Peyer's patch (tissue), 4 donors: ENCODE measurements around the gene RANBP3. TPM values are rescaled to one million over a fixed set of nuclear protein-coding genes. Genes with fewer than 3 reads are reported as not detected.
A peak's percentile ranks its signal among the peaks of the same experiment; 100 is the strongest.

Source experiments
- DNase-seq, 3 donors: peaks; one replicate each; pipeline ENCODE4 v3.0.0-alpha.2; 2017 to 2019
- H3K27ac ChIP-seq, 4 donors: fragments of 200-600 bp; sonication (generic); one replicate each; pipeline ENCODE4 v1.5.1; 2016 to 2019
- H3K27me3 ChIP-seq, 2 donors: fragments of 200-600 bp; sonication (generic); one replicate each; pipeline ENCODE4 v1.5.1; 2019
- H3K36me3 ChIP-seq, 3 donors: fragments of 200-600 bp; sonication (generic); one replicate each; pipeline ENCODE4 v1.5.1; 2016 to 2019
- H3K4me1 ChIP-seq, 4 donors: fragments of 200-600 bp; sonication (generic); one replicate each; pipeline ENCODE4 v1.5.1; 2016 to 2019
- H3K4me3 ChIP-seq, 4 donors: fragments of 200-600 bp; sonication (generic); 1 replicate in 3 of 4; 2 replicates in 1 of 4; pipeline ENCODE4 v1.5.1; 2016 to 2019; ENCODE audit warnings: mild to moderate bottlenecking in 1 of 4
- H3K9me3 ChIP-seq, 4 donors: fragments of 200-600 bp; sonication (generic); one replicate each; pipeline ENCODE4 v1.5.1; 2016 to 2019; ENCODE audit warnings: mild to moderate bottlenecking in 1 of 4
- POLR2A ChIP-seq, 2 donors: fragments of 450-650 bp; IDR thresholded peaks; one replicate each; pipeline ENCODE4 v1.5.1; 2017; ENCODE audit warnings: antibody characterized with exemption in 2 of 2, mild to moderate bottlenecking in 2 of 2, moderate library complexity in 2 of 2
- total RNA-seq, 4 donors: library from RNA; depleted of rRNA; stranded (reverse); fragments of >200 nt; gene quantifications; one replicate each; pipeline ENCODE4 v1.1.0, GENCODE V29; 2016
- TF ChIP-seq, protein P1 (sequence below), 6 experiments: fragments of 450-650 bp in 4 of 6; fragments of 200-600 bp in 2 of 6; sonication (generic) in 1 of 6; IDR thresholded peaks; one replicate each; pipeline ENCODE4 v1.5.1; 2017 to 2019; ENCODE audit warnings: antibody characterized with exemption in 6 of 6, mild to moderate bottlenecking in 3 of 6, moderate library complexity in 1 of 6

The RANBP3 gene
- total RNA-seq, 4 donors from 2014 or later: 59.7 to 104 (median 91.1) TPM

- H3K4me1 ChIP-seq: peaks cover 0 to 21% (median 5%) of the 10 kb centered on the region in 4 donors
- DNase-seq: no peak
- no peak overlapping the region for H3K4me3 ChIP-seq
- H3K27me3 ChIP-seq: no peaks in the 10 kb centered on the region
- no peak for TF ChIP-seq POLR2A (IDR thresholded peaks at IDR 0.05)
- TF ChIP-seq, protein P1, sequence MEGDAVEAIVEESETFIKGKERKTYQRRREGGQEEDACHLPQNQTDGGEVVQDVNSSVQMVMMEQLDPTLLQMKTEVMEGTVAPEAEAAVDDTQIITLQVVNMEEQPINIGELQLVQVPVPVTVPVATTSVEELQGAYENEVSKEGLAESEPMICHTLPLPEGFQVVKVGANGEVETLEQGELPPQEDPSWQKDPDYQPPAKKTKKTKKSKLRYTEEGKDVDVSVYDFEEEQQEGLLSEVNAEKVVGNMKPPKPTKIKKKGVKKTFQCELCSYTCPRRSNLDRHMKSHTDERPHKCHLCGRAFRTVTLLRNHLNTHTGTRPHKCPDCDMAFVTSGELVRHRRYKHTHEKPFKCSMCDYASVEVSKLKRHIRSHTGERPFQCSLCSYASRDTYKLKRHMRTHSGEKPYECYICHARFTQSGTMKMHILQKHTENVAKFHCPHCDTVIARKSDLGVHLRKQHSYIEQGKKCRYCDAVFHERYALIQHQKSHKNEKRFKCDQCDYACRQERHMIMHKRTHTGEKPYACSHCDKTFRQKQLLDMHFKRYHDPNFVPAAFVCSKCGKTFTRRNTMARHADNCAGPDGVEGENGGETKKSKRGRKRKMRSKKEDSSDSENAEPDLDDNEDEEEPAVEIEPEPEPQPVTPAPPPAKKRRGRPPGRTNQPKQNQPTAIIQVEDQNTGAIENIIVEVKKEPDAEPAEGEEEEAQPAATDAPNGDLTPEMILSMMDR (IDR thresholded peaks at IDR 0.05): no peak
- peaks cover 0 to 79% (median 0%) of the 10 kb centered on the region in 3 donors for H3K36me3 ChIP-seq
- H3K9me3 ChIP-seq: no peaks in the 10 kb centered on the region
- H3K27ac ChIP-seq: no peak overlapping the region
Measured at GRCh38 chr19:5929625-5930024, 48.3 kb downstream of the RANBP3 start.

DNA sequence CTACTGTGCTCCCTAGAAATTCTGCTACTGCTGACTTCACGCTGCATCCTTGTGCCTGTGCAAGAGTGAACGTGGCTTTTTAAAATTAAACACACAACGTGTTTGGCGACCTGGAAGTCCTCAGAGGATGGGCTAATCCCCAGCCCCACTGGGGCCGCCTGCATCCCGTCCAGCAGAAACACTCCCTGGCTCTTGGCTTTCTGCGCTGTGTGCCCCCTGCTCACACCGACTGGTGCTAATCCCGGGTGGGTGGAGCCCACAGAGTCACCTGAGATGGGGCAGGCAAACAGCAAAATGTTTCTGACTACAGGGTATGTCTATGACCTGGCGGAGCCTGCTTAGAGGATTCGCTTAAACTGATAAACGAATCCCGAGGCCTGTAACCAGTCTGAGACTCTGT, 48.8 kb downstream of the RANBP3 start:
- H3K27ac ChIP-seq: no peak overlapping the region
- H3K36me3 ChIP-seq: peaks cover 0 to 83% (median 0%) of the 10 kb centered on the region in 3 donors
- TF ChIP-seq, protein P1 (IDR thresholded peaks at IDR 0.05): no peak
- no peak for TF ChIP-seq POLR2A (IDR thresholded peaks at IDR 0.05)
- peaks cover 0 to 17% (median 5%) of the 10 kb centered on the region in 4 donors for H3K4me1 ChIP-seq
- no peaks in the 10 kb centered on the region for H3K27me3 ChIP-seq
- DNase-seq: no peak
- no peaks in the 10 kb centered on the region for H3K9me3 ChIP-seq
- H3K4me3 ChIP-seq: no peak overlapping the region

DNA sequence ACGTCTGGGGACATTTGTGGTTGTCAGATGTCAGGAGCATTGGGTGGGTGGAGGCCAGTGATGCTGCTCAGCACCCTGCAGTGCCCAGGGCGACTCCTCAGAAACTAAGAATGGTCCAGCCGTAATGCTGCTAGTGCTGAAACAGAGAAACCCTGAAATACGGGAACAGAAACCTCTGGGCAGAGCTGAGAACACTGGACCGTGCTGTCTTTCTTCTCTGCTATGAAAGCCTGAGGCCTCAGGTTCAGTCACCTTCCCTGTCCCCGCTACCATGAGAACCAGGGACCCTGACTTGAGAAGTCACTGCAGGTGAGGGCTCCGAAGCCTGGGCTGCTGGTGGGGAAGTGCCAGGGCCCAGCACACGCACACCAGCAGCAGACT, 50.5 kb downstream of the RANBP3 start:
- Histone ChIP-seq H3K4me3 (no peak overlapping the region), H3K27me3 (no peaks in the 10 kb centered on the region), H3K36me3 (peaks cover 0 to 89% (median 0%) of the 10 kb centered on the region in 3 donors), H3K9me3 (no peaks in the 10 kb centered on the region), H3K4me1 (peaks cover 0 to 13% (median 5%) of the 10 kb centered on the region in 4 donors), H3K27ac (peak overlapping the region; percentile 32 to 74 (median 53))
- TF ChIP-seq POLR2A (IDR thresholded peaks at IDR 0.05): no peak
- TF ChIP-seq, protein P1 (IDR thresholded peaks at IDR 0.05): no peak
- peak in 1 of 3 donors; percentile 28 for DNase-seq

DNA sequence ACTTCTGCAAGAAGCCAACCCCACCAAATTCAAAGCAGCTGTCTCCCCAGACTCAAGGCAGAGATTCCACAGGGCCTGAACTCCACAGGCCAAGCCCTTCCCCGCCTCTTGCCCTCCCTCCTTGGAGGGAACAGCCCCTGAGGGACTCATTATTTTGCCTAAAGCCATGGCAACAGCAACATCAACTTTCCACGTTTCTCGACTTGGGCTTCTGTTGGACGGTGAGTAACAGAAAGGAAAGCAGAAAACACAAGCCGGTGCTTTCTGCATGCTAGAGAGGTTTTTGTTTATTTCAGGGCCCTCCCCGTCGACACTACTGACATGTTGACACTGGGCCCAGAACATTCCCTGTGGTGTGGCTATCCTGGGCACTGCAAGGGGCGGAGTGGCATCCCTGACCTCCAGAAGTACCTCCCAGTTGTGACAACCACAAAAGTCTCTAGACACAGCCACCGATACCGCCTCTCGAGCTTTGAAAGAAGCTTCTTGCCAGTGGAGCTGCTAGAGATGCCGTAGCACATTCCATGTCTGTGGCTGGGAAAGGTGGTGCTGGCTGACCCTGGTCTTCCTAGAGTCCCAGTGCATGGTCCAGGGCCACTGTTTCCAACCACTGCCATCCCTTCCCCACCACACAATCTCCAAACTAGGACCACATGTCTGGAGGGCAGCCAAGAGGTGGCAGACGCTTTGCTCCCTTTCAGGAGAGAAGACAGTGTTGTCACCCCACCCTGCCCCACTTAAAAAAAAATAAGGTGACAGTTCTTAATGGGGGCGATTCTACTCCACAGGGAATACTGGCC, 51.1 kb downstream of the RANBP3 start:
- Histone ChIP-seq H3K27ac (peak overlapping the region; percentile 32 to 74 (median 53)), H3K9me3 (no peaks in the 10 kb centered on the region), H3K27me3 (no peaks in the 10 kb centered on the region), H3K36me3 (peaks cover 0 to 89% (median 0%) of the 10 kb centered on the region in 3 donors), H3K4me3 (no peak overlapping the region), H3K4me1 (peaks cover 0 to 13% (median 5%) of the 10 kb centered on the region in 4 donors)
- TF ChIP-seq, protein P1 (IDR thresholded peaks at IDR 0.05): no peak
- no peak for TF ChIP-seq POLR2A (IDR thresholded peaks at IDR 0.05)
- DNase-seq: no peak

DNA sequence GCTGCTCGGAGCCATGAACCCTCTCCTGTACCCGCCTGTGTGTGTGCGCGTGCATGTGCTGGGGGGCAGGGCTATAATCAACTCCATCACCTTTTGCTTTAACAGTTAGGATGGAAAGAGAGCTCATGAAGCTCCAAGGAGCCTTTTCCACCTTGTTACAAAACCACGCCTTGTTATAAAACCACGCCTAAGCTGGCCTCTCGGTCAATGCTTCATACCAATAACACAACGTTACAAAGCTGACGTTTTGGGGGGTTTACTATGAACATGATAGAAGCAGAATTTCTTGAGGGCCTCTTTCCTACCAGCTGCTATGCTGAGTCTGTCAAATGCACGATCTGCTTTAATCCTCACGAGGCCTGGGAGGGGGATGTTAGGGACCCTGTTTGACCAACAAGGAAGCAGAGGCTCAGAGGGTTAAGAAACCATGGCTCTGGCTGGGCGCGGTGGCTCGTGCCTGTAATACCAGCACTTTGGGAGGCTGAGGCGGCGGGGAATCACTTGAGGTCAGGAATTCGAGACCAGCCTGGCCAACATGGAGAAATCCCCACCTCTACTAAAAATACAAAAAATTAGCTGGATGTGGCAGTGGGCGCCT, 52.0 kb downstream of the RANBP3 start:
- H3K4me3 ChIP-seq: no peak overlapping the region
- H3K27ac ChIP-seq: peak overlapping the region; percentile 11 to 74 (median 32)
- H3K27me3 ChIP-seq: no peaks in the 10 kb centered on the region
- H3K4me1 ChIP-seq: peaks cover 0 to 17% (median 5%) of the 10 kb centered on the region in 4 donors
- no peaks in the 10 kb centered on the region for H3K9me3 ChIP-seq
- peaks cover 0 to 89% (median 0%) of the 10 kb centered on the region in 3 donors for H3K36me3 ChIP-seq
- TF ChIP-seq, protein P1 (IDR thresholded peaks at IDR 0.05): no peak
- TF ChIP-seq POLR2A (IDR thresholded peaks at IDR 0.05): no peak
- DNase-seq: no peak
